VCaP (cell line): ENCODE measurements around the gene CTXN1.
"Not testable (repeated sequence)": the region's sequence is repeated elsewhere in the genome, so short reads cannot be mapped to it uniquely, and the experiment has no call there.

ENCODE experiments used
- H3K27ac ChIP-seq: fragments of 450-650 bp; 2 replicates; pipeline ENCODE4 v1.5.1; 2017
- TF ChIP-seq, protein P1 (sequence below): fragments of 450-650 bp; conservative IDR thresholded peaks from 2 replicates; pipeline ENCODE4 v1.5.1; 2017; ENCODE audit warnings: mild to moderate bottlenecking, moderate library complexity

The CTXN1 gene

GRCh38 chr19:7961920-7962626, 36.1 kb upstream of the CTXN1 start:
- H3K27ac ChIP-seq = no peak overlapping the region
- TF ChIP-seq, protein P1, sequence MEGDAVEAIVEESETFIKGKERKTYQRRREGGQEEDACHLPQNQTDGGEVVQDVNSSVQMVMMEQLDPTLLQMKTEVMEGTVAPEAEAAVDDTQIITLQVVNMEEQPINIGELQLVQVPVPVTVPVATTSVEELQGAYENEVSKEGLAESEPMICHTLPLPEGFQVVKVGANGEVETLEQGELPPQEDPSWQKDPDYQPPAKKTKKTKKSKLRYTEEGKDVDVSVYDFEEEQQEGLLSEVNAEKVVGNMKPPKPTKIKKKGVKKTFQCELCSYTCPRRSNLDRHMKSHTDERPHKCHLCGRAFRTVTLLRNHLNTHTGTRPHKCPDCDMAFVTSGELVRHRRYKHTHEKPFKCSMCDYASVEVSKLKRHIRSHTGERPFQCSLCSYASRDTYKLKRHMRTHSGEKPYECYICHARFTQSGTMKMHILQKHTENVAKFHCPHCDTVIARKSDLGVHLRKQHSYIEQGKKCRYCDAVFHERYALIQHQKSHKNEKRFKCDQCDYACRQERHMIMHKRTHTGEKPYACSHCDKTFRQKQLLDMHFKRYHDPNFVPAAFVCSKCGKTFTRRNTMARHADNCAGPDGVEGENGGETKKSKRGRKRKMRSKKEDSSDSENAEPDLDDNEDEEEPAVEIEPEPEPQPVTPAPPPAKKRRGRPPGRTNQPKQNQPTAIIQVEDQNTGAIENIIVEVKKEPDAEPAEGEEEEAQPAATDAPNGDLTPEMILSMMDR = no peak

DNA sequence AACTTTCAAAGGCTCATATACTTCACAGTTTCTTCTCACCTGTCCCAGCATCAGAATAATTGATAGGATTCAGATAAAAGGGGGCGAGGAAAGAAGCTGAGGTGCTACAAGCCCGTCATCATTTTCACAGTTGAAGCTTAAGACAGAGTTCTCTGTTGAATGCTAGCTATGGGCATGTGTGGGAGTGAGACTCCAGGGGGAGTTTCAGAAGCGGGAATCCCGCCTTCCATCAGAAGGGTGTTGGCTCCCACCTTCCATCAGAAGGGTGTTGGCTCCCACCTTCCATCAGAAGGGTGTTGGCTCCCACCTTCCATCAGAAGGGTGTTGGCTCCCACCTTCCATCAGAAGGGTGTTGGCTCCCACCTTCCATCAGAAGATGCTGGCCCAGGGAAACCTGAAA, 35.1 kb upstream of the CTXN1 start:
- not testable (repeated sequence) for H3K27ac ChIP-seq

DNA sequence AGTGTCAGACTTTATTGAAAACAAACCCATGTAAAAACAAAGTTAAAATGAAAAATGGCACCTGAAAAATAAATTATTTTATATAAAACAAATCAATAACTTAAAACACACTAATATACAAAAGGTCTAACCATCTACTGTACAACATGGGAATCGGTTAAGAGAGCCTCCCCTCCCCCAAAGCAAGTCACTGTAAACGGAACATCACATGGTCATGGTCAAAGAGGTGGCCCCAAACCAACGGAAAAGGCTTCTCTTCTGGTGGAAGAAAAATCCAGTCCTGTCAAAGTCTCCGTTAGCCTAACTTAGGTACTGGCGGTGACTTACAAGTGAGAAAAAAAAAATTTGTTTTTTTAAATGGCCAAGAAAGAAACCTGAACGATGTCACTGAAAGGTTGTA, 33.3 kb upstream of the CTXN1 start:
- TF ChIP-seq, protein P1 = no peak
- H3K27ac ChIP-seq = no peak overlapping the region

DNA sequence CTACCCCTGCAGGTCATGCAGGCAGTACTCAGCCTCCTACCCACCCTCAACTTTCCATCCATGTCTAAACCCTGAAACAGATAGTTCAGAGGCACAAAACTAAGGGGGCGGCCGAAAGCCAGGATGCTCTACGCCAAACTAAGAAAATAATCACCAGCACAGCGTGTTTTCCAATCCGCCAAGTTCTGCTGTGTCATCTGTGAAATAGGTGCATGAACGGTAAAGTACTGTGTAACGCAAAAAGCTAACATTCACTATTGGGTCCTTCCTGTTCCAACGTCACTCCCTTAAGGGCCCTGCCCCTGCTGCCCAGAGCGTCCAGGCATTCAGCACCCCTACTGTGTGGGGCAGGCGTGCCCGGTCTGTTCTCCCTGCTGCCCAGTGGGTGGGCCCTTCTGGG, 29.8 kb upstream of the CTXN1 start:
- no peak overlapping the region for H3K27ac ChIP-seq
- TF ChIP-seq, protein P1 = no peak

- no peak overlapping the region for H3K27ac ChIP-seq
- TF ChIP-seq, protein P1 = no peak
Measured at GRCh38 chr19:7953576-7953975, 27.6 kb upstream of the CTXN1 start.

GRCh38 chr19:7953060-7953459, 27.1 kb upstream of the CTXN1 start:
- TF ChIP-seq, protein P1 = no peak
- H3K27ac ChIP-seq = no peak overlapping the region

GRCh38 chr19:7947939-7948338, 22.0 kb upstream of the CTXN1 start:
- TF ChIP-seq, protein P1 = no peak
- no peak overlapping the region for H3K27ac ChIP-seq

GRCh38 chr19:7944177-7944761, 18.3 kb upstream of the CTXN1 start:
- TF ChIP-seq, protein P1 = peak; percentile 80
- H3K27ac ChIP-seq = peak overlapping the region; percentile 81
